Astrocyte of the spinal cord (primary cell): Measurements from ENCODE around the gene MYO3A.

Experiments used
- DNase-seq: peaks from one replicate; pipeline ENCODE4 v3.0.0; 2011; ENCODE audit warnings: low read depth, low spot score
- H3K4me3 ChIP-seq: 2 replicates; pipeline ENCODE4 v1.5.1; 2011; ENCODE audit warnings: low read depth, mild to moderate bottlenecking, low read length, moderate library complexity
- in situ Hi-C: cut with HindIII; loops from 2 replicates; pipeline ENCODE4 v1.10.0; 2017; ENCODE audit warnings: low sequenced_read_pairs
- TF ChIP-seq, protein P1 (sequence below): IDR thresholded peaks from 2 replicates; pipeline ENCODE4 v1.5.1; 2012; ENCODE audit warnings: low read depth, mild to moderate bottlenecking, low read length, inconsistent platforms

Gene MYO3A

GRCh38 chr10:26194275-26194674 is 260.2 kb downstream of the MYO3A start:
- no peak for DNase-seq
- TF ChIP-seq, protein P1, sequence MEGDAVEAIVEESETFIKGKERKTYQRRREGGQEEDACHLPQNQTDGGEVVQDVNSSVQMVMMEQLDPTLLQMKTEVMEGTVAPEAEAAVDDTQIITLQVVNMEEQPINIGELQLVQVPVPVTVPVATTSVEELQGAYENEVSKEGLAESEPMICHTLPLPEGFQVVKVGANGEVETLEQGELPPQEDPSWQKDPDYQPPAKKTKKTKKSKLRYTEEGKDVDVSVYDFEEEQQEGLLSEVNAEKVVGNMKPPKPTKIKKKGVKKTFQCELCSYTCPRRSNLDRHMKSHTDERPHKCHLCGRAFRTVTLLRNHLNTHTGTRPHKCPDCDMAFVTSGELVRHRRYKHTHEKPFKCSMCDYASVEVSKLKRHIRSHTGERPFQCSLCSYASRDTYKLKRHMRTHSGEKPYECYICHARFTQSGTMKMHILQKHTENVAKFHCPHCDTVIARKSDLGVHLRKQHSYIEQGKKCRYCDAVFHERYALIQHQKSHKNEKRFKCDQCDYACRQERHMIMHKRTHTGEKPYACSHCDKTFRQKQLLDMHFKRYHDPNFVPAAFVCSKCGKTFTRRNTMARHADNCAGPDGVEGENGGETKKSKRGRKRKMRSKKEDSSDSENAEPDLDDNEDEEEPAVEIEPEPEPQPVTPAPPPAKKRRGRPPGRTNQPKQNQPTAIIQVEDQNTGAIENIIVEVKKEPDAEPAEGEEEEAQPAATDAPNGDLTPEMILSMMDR, result no peak
- no peak overlapping the region for H3K4me3 ChIP-seq
- in situ Hi-C loops, result no loop called here

DNA sequence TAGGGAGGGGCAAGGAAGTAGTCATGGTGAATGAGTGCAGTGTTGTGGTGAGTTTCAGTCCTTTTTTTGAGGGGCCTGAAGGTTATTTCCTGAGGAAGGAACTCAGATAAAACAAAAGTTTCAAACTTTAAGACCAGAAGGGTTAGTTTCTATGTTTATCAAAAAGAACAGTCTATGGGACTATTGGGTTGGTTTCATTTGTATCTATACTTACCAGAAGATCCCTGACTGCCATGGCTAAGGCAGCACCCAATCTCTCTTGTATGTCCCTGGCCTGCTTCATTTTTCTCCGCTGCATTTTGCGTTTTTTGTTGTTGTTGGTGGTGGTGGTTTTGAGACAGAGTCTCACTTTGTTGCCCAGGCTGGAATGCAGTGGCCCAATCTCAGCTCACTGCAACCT is 263.2 kb downstream of the MYO3A start:
- TF ChIP-seq, protein P1, result no peak
- H3K4me3 ChIP-seq, result no peak overlapping the region
- DNase-seq, result no peak
- in situ Hi-C loops, result no loop called here

- TF ChIP-seq, protein P1, result no peak
- DNase-seq, result no peak
- in situ Hi-C loops, result no loop called here
These were observed 264.1 kb downstream of the MYO3A start for GRCh38 chr10:26198119-26198518.

DNA sequence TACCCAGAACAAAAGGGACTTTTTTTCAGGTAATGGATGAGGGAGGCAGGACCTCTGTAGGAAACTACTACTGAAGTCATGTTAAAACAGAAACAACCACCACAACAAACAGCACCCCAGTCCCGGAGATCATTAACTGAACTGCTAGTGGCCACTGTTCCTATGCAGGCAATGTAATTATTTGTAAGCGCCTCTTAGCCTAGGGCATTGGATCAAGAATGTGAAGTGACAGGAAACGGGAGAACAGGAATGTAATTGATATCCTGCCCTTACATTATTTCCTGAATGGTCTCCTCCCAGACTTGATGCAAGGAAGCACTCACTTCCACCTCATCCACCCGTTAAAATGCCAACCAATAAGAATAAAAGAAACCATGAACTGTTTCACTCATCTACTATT is 265.8 kb downstream of the MYO3A start:
- DNase-seq, result no peak
- TF ChIP-seq, protein P1, result no peak
- no peak overlapping the region for H3K4me3 ChIP-seq
- in situ Hi-C loops, result no loop called here

More at GRCh38 chr10:26198119-26198518, 264.1 kb downstream of the MYO3A start:
- H3K4me3 ChIP-seq, result no peak overlapping the region

DNA sequence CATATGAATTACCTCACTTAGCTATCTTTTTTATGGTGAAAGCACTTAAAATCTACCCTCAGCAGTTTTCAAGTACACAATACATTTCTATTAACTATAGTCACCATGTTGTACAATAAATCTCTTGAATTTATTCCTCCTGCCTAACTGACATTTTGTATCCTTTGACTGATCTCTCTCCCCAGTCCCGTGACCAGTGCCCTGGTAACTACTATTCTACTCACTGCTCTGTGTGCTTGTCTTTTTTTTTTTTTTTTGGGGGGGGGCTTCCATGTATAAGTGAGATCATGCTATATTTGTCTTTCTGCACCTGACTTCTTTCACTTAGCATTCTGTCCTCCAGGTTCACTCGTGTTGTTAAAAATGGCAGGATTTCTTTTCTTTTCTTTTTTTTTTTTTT is 271.2 kb downstream of the MYO3A start:
- TF ChIP-seq, protein P1, result no peak
- in situ Hi-C loops, result no loop called here

DNA sequence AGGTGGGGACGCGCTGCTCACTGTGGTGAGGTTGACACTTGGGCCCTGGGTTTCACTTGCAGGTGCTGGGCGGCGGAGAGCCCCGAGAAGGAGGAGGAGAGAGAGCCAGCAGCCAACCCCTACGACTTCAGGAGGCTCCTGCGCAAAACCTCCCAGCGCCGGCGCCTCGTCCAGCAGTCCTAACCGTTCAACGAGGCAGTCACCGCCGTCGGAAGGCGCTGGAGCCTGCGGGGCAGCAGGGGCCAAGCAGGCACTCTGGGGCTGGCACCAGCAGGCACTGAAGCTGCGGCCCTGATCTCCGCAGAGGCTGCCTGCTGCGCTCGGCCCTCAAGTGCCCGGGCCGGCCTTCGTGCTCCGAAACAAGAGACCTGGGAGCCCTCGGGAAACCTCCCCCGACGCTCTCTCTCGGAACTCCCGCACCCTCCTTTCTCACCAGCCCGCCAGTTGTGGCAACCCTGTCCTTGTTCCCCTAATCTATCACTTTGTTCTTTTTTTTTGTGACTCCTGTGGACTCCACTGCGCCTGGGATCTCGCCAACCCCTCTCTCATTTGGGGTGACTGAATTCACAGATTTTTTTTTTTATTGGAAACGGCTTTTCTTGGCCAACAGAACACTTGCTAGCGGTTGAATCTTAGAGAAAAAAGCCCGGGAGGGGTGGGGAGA is 277.9 kb downstream of the MYO3A start:
- TF ChIP-seq, protein P1, result no peak
- in situ Hi-C loops, result no loop called here
- DNase-seq, result no peak
- no peak overlapping the region for H3K4me3 ChIP-seq

More for the DNA sequence above, 271.2 kb downstream of the MYO3A start:
- H3K4me3 ChIP-seq, result no peak overlapping the region
- no peak for DNase-seq

DNA sequence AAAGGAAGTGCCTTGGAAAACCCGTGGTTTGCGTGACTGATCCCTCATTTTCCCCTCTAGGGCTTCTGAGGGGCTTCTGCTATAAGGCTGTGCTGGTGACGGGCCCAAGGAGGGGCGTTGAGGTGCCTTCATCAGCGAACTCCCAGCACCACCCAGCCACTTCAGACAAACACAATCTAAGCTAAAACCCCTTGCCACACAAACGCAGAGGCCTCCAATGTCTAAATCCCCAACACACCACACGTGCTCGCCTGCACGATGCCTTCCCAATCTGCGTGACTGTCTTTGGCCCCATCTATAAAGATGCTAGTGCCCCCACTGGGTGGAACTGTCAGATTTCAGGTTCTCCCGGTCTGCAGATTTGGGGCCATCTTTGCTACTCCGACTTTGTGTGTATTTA is 278.5 kb downstream of the MYO3A start:
- TF ChIP-seq, protein P1, result no peak
- in situ Hi-C loops, result no loop called here
- H3K4me3 ChIP-seq, result no peak overlapping the region
- DNase-seq, result no peak
